Stimulated activated CD8-positive, alpha-beta memory T cell treated with anti-CD3 and anti-CD28 coated beads, Interleukin-12 subunit alpha, Interleukin-12 subunit beta, amount 100 ng/mL, for 4 hours (primary cell): Measurements from ENCODE around the gene QPRT.
"Not testable (repeated sequence)": the region's sequence is repeated elsewhere in the genome, so short reads cannot be mapped to it uniquely, and the experiment has no call there.

ENCODE experiments used
- DNase-seq: peaks from one replicate; pipeline ENCODE4 v3.0.0-alpha.2; 2020; ENCODE audit warnings: low read depth

The QPRT gene

GRCh38 chr16:29678691-29679267, at the start of gene QPRT:
Gene QPRT (plus strand): TSS chr16:29679180. CDS start chr16:29679198, 18 bp downstream.
- no peak for DNase-seq

- not testable (repeated sequence) for DNase-seq
Measured at GRCh38 chr16:29629318-29629717, 49.7 kb upstream of the QPRT start.

GRCh38 chr16:29631658-29632057, 47.3 kb upstream of the QPRT start:
- DNase-seq: not testable (repeated sequence)

- DNase-seq: not testable (repeated sequence)
Measured at GRCh38 chr16:29635902-29636301, 43.1 kb upstream of the QPRT start.

GRCh38 chr16:29636368-29636767, 42.6 kb upstream of the QPRT start:
- not testable (repeated sequence) for DNase-seq

- DNase-seq: not testable (repeated sequence)
Measured at GRCh38 chr16:29638751-29639150, 40.2 kb upstream of the QPRT start.

- DNase-seq: no peak
Measured at GRCh38 chr16:29641561-29641960, 37.4 kb upstream of the QPRT start.

GRCh38 chr16:29643596-29643995, 35.4 kb upstream of the QPRT start:
- no peak for DNase-seq

GRCh38 chr16:29644338-29644857, 34.6 kb upstream of the QPRT start:
- no peak for DNase-seq

- DNase-seq: no peak
Measured at GRCh38 chr16:29644973-29645693, 33.8 kb upstream of the QPRT start.

- DNase-seq: no peak
Measured at GRCh38 chr16:29645694-29646187, 33.2 kb upstream of the QPRT start.

- DNase-seq: no peak
Measured at GRCh38 chr16:29646947-29647346, 32.0 kb upstream of the QPRT start.

GRCh38 chr16:29649588-29650494, 29.1 kb upstream of the QPRT start:
- DNase-seq: no peak

GRCh38 chr16:29650771-29651170, 28.2 kb upstream of the QPRT start:
- no peak for DNase-seq

GRCh38 chr16:29651774-29652349, 27.1 kb upstream of the QPRT start:
- no peak for DNase-seq

- no peak for DNase-seq
Measured at GRCh38 chr16:29653471-29653870, 25.5 kb upstream of the QPRT start.

- DNase-seq: not testable (repeated sequence)
Measured at GRCh38 chr16:29653890-29654289, 25.1 kb upstream of the QPRT start.

GRCh38 chr16:29656688-29657523, 22.1 kb upstream of the QPRT start:
- no peak for DNase-seq

- no peak for DNase-seq
Measured at GRCh38 chr16:29658705-29659104, 20.3 kb upstream of the QPRT start.

GRCh38 chr16:29662000-29662728, 16.8 kb upstream of the QPRT start:
- no peak for DNase-seq

- DNase-seq: peak; percentile 21
Measured at GRCh38 chr16:29662729-29663015, 16.3 kb upstream of the QPRT start.
